Mammary epithelial cell (primary cell): ENCODE measurements around the gene AP2B1.

Experiments
- CTCF ChIP-seq, 2 donors: IDR thresholded peaks in 1 of 2; conservative IDR thresholded peaks in 1 of 2; 2 replicates each; pipeline ENCODE4 v1.5.1; 2011 to 2012; ENCODE audit warnings: inconsistent platforms in 2 of 2, low read length in 2 of 2, mild to moderate bottlenecking in 2 of 2, control low read depth in 1 of 2, low read depth in 1 of 2; ENCODE audit not compliant: insufficient read depth in 1 of 2; ENCODE audit errors: extremely low read depth in 1 of 2
- EZH2 ChIP-seq: IDR thresholded peaks from 2 replicates; pipeline ENCODE4 v1.6.1; 2012; ENCODE audit warnings: low read length, inconsistent platforms, borderline replicate concordance

GRCh38 chr17:35723735-35724134 lies 136.6 kb downstream of the AP2B1 start:
- no peak for TF ChIP-seq CTCF (conservative IDR thresholded peaks at IDR 0.05 in 1 of 2, IDR thresholded peaks at IDR 0.05 in 1 of 2; ENCODE audit: extremely low read depth in 1 of 2, insufficient read depth in 1 of 2, low read depth in 1 of 2, low read length in 2 of 2)
- no peak for TF ChIP-seq EZH2
